NAMALWA (cell line): ENCODE results near the gene THBS1.

Source experiments
- DNase-seq: peaks from one replicate; pipeline ENCODE4 v3.0.0-alpha.2; 2015; ENCODE audit warnings: low spot score

The THBS1 gene

DNA sequence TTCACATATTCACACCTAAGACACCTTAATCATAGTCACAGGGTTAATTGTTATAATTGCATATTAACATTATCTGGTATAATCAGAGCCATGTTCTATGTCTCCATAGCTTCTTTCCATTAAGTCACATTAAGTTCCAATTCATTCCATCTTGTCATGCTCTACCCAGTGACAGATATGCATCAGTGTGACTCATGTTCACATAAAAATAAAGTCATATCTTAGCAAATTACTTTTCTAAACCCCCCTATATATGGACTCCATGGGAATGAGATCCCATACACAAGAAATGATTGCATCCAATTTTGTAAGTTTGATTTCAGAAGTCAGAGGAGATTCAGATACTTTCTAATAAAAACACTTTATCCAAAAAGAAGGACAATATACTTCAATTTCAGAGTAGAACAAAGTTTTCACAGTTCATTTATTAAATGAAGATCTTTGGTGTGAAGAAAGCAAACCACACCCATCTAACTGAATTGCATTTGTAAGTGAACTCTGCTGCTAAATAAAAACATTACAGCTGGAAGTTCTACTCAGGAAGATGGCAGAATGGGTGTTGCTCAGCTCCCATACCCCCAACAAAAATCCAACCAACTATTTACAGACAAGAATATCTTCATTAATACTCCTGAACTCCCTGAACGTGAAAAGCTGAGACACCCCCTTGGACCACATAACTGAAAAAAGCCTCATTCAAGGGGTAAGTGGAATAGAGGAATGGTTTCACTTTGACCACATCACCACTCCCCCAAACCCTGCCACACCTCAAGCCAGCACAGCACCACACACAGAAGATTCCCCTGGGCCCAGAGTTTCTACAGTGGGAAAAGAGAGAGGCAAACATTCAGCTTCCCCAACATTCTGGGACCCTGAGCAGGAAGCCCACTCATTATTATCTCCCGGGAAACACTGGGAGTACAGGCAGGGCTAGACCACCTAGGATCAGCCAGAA is 27.6 kb downstream of the THBS1 start:
- DNase-seq, result no peak

GRCh38 chr15:39609166-39609916 is 28.5 kb downstream of the THBS1 start:
- no peak for DNase-seq

- no peak for DNase-seq
Observed at GRCh38 chr15:39610665-39611064, 29.8 kb downstream of the THBS1 start.

DNA sequence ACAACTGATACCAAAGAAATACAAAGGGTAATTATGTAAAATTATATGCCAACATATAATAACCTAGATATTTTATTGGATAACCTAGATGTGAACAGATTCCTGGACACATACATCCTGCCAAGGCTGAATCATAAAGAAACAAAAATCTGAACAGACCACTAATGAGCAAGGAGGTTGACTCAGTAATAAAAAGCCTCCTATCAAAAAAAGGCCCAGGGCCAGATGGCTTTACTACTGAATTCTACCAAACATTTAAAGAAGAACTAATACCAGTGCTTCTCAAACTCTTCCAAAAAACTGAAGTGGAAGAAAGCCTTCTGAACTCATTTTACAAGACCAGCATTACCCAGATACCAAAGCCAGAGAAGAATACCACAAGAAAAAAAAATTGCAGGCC is 32.4 kb downstream of the THBS1 start:
- no peak for DNase-seq

DNA sequence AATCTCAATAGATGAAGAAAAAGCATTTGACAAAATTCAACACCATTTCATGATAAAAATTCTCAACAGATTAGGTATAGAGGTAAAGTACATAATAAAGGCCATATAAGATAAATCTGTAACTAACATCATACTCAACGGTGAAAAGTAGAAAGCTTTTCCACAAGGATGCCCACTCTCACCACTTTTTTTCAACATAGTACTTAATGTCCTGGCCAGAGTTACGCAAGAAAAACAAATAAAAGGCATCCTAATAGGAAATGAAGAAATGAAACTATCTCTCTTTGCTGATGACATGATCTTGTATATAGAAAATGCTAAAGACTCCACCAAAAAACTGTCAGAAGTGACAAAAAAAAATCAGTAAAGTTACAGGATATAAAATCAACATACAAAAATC is 33.0 kb downstream of the THBS1 start:
- no peak for DNase-seq

DNA sequence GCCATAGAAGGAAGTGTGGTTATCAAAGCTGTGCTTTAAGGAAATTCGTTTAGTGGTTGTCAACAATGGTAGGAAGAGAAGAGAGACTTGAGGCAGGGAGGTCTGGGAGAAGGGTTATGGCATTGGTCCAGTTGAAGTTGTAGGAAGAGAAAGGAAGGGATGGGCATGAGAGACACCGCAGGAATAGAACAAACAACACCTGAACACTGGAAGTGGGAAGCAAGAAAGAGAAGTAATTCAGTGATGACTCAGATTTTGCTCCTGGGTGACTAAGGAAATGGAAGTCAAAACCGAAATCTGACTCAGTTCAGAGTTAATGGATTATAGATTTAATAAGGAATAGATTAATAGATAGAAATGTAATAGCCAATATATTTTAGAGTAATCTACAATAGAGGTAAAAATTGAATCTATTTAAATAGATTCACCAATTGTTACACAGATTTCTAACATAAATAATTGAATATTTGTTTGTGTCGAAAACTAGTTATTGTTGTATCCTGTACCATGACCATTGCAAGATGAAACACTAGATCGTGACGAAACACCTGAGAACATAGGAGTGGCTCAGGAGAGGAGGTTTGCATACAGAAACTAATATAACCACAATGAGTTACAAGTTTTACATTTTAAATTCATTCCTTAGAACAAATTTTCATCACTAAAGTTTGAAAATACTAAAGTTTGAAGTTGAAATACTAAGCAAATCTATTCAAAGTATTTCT is 36.0 kb downstream of the THBS1 start:
- DNase-seq, result no peak

DNA sequence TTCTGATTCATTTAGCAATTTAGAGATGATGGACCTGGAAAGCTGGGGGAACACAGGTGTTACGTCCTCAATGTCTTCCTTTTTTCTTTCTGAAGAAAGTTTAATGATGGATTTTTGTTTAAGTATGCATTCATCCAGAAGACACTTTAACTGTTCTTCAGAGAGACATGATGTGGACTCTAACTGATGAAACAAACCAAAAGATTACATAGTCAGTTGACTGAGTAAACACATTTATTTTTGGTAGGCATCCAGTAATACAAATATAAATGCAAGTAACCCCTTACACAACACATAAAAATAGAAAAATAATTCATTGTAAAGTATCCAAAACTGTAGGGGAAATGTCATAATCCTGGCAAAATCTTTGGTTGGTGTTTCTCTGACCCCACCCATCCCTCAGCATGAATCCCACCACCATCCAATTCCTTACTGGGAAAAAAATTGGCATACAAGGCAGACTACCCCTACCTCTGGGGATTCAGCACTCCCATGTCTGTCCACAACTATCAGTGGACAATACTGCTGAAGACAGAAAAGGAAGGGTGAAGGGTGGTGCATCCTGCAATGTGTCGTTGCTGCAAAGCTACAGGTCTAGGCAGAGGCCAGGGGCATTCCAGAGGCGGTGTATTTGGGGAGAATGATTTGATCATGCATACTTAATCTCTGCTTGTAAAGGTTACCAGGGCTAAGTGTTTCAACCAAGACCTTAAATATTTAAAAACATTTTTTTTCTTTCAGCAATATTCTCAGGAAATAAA is 37.4 kb downstream of the THBS1 start:
- DNase-seq, result no peak

DNA sequence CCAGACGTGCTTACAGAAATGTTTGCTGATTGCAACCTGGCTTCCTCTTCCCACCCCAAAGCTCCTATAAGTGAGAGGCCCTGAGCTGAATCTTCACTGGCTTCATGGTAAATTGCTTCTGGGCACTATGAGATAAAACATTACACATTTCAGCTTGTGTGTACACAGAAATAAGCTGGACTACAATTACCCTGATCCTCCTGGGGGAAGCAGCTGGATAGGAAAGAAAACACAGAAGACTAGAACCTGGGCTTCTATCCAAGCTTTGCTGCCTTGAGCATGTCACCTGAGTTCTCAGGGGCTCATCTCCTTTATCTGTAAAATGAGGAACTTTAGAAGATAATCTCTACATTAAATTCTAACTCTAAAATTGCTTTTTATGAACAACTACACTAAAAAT is 40.3 kb downstream of the THBS1 start:
- no peak for DNase-seq

DNA sequence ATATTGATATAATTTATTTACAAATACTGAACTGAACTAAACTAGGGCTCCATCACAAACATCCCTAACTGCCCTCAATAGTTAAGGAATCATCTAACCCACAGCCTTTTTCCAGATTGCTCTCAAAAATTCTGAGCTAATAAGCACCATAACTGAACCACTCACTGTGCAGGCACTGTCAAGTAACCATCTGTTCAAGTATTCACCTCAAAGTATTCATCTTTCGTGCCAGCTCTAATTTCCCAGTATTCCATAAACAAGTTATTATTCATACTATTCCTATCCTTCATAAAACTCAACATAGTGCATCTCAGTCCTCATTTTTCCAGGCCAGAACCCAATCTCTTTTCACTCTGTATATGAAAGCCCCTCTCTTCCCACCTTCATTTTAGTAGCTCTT is 41.1 kb downstream of the THBS1 start:
- DNase-seq, result no peak

DNA sequence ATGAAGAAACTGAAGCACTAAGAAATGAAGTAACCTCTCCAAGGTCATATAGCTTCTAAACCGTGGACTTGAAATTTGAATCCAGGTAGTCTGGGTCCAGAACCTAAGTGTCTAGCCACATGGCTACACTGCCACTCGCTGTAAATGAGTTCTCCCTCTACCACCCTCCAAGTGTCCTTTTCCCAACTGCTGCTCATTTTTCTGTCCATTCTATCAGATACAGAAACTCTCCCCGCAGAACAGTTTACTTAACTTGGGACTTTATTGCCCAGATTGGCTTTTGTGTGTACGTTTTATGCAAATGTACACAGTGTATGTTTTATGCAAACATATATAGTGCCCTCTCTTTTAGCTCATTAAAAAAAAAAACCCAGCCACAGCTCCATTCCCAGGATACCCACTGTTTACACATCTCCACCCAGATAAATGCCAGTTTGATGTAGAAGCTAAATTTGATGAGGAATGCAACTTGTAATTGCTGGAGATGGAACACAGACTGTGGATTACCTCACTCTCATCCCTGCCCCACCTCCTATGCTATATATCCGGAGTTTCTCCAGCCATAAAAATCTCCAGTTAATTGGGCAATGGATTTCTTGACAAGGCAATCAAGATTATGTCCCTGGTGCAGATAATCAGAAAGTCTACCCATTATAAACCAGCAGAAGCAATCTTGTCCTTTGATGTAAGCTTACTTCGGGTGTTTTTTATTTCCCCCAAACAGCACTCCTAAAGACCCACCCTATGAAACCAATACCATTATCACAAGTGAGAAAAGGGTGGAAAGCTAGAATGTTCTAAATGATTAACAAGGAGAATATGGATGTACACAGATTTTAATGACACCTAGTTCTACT is 42.0 kb downstream of the THBS1 start:
- DNase-seq, result no peak

GRCh38 chr15:39623529-39623931 is 42.7 kb downstream of the THBS1 start:
- DNase-seq, result no peak

DNA sequence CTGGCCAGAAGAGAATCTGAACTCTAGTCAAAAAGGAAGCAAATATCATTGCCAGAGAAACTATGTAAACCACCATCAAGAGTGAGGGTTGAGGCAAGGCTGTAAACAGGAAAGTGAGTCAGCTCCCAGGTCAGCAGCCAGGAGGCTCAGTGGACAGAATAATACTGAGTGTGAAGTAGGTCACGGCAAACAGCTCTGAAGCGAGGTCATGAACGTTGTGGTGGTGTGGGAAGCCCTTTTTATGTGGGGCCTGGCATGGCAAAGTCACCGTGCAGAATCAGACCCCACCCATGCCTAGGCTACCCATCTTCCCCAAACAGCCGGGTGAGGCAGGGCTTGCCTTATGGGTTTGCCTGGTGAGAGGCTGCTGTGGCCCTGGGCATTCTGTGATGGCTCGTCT is 43.9 kb downstream of the THBS1 start:
- no peak for DNase-seq

GRCh38 chr15:39625451-39625850 is 44.6 kb downstream of the THBS1 start:
- DNase-seq, result no peak

DNA sequence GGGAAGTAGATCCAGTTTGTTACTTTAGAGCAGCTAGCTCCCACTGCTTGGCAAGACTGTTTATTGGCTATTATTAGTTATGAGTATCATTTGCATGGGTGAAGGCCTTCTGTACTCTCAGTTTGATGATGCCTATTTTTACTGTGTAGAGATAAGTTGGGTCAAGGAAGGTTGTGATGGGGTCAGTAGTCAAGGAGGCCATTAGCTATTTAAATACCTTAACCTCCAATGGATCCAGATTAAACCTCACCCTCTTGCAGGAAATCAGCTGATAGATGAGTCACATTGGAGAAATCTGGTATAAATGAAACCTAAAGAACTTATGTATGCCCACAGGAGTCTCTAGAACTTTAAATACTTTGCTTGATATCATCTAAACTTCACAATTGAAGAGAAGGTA is 45.0 kb downstream of the THBS1 start:
- DNase-seq, result no peak

GRCh38 chr15:39627451-39628143 is 46.7 kb downstream of the THBS1 start:
- no peak for DNase-seq

DNA sequence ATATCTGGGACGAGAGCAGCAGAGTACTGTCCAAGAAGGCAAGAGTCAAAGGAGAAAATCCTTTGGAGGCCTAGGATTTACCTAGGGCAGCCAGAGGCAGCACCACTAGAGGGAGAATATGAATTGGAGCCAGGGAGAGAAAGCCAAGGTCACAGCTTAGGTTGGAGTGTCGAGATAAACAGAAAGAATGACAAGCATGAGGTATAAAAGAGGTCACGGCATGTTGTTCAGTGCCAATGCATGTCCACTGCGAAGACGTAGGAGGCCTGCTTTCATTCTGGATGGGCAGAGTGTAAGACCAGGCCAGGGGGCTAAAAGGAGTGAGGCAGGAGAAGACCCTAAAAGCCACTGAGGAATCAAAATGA is 47.2 kb downstream of the THBS1 start:
- no peak for DNase-seq

- no peak for DNase-seq
Observed at GRCh38 chr15:39628546-39629257, 47.8 kb downstream of the THBS1 start.

GRCh38 chr15:39629371-39629770 is 48.5 kb downstream of the THBS1 start:
- DNase-seq, result no peak

GRCh38 chr15:39629906-39630305 is 49.0 kb downstream of the THBS1 start:
- no peak for DNase-seq

DNA sequence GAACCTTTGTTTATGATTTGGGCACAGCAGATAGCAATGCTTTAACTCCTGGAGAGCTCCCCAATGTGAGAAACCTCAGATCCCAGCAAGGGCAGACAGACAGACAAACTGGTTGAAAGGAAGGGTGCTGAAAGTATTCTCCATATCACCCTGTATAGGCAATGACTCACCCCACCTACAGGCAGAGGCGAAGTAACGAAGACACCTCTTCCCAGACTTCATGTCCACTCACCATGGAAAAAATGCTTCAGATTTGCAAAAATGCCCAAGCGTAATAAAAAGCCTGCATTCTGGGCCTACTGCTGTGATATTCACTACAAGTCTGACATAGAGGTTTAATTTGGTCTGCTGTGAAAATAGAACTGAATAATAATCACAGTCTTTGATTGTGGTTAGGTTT is 50.5 kb downstream of the THBS1 start:
- DNase-seq, result no peak
